ENCODE measurements around the gene PEA15. TPM values are rescaled to one million over a fixed set of nuclear protein-coding genes. Genes with fewer than 3 reads are reported as not detected.
A peak's percentile ranks its signal among the peaks of the same experiment; 100 is the strongest.

The PEA15 gene
- total and polyA plus RNA-seq, 2 donors (not counting 1 experiment from before 2014, with no cell fraction given) = 108 to 871 TPM

DNA sequence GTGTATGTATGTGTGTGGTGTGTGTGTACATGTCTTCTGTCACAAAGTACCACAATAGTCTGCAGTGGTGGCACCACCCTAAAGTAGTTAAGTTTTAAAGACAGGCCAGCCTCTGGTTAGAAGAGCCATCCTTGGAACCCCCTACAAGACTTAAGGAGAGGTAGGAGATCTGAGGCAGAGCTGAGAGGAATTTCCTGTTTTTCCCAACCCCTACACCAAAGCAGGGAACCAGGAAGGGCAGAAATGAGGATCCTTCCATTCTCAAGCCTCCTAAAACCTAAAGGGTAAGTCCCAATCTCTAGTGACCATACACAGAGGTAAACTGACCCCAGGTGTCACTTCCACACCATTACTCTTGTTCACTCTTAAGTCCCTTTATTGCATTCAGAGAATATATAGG lies 11.1 kb downstream of the PEA15 start:
- Histone ChIP-seq H3K79me2 (ENCODE audit: control insufficient read depth, insufficient read depth, low read length) (peaks cover 4% of the 10 kb centered on the region), H2AFZ (ENCODE audit: low read length) (no peak overlapping the region), H3K4me3 (replicated peaks in 1 of 4; ENCODE audit: control extremely low read depth in 1 of 4, insufficient read depth in 1 of 4, low read depth in 3 of 4, low read length in 4 of 4) (no peak overlapping the region), H3K9ac (ENCODE audit: insufficient read depth, low read length) (no peak overlapping the region), H3K27me3 (ENCODE audit: control insufficient read depth, insufficient read depth, low read length) (no peaks in the 10 kb centered on the region), H3K36me3 (ENCODE audit: control insufficient read depth, insufficient read depth, low read length) (peaks cover 23% of the 10 kb centered on the region), H3K9me3 (ENCODE audit: control insufficient read depth, insufficient read depth, low read depth, low read length) (no peaks in the 10 kb centered on the region), H3K4me1 (ENCODE audit: control insufficient read depth, extremely low read depth, insufficient read depth, low read length) (peaks cover 9% of the 10 kb centered on the region), H4K20me1 (ENCODE audit: control insufficient read depth, extremely low read depth, insufficient read depth, low read length) (no peaks in the 10 kb centered on the region), H3K4me2 (ENCODE audit: extremely low read depth, insufficient read depth, low read length) (no peak overlapping the region), H3K27ac (ENCODE audit: insufficient read depth, low read length) (no peak overlapping the region)
- TF ChIP-seq, protein P1, sequence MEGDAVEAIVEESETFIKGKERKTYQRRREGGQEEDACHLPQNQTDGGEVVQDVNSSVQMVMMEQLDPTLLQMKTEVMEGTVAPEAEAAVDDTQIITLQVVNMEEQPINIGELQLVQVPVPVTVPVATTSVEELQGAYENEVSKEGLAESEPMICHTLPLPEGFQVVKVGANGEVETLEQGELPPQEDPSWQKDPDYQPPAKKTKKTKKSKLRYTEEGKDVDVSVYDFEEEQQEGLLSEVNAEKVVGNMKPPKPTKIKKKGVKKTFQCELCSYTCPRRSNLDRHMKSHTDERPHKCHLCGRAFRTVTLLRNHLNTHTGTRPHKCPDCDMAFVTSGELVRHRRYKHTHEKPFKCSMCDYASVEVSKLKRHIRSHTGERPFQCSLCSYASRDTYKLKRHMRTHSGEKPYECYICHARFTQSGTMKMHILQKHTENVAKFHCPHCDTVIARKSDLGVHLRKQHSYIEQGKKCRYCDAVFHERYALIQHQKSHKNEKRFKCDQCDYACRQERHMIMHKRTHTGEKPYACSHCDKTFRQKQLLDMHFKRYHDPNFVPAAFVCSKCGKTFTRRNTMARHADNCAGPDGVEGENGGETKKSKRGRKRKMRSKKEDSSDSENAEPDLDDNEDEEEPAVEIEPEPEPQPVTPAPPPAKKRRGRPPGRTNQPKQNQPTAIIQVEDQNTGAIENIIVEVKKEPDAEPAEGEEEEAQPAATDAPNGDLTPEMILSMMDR (conservative IDR thresholded peaks at IDR 0.05 in 1 of 2, IDR thresholded peaks at IDR 0.05 in 1 of 2; ENCODE audit: low read depth in 1 of 2, low read length in 2 of 2) = no peak
- no peak for TF ChIP-seq EZH2 (IDR thresholded peaks at IDR 0.05; ENCODE audit: low read length, missing control alignments)
- no peak for DNase-seq (ENCODE audit: low read depth in 2 of 2)

- H3K79me2 ChIP-seq (ENCODE audit: control insufficient read depth, insufficient read depth, low read length) = no peaks in the 10 kb centered on the region
These were observed 12.4 kb downstream of the PEA15 start for GRCh38 chr1:160217481-160218051.

DNA sequence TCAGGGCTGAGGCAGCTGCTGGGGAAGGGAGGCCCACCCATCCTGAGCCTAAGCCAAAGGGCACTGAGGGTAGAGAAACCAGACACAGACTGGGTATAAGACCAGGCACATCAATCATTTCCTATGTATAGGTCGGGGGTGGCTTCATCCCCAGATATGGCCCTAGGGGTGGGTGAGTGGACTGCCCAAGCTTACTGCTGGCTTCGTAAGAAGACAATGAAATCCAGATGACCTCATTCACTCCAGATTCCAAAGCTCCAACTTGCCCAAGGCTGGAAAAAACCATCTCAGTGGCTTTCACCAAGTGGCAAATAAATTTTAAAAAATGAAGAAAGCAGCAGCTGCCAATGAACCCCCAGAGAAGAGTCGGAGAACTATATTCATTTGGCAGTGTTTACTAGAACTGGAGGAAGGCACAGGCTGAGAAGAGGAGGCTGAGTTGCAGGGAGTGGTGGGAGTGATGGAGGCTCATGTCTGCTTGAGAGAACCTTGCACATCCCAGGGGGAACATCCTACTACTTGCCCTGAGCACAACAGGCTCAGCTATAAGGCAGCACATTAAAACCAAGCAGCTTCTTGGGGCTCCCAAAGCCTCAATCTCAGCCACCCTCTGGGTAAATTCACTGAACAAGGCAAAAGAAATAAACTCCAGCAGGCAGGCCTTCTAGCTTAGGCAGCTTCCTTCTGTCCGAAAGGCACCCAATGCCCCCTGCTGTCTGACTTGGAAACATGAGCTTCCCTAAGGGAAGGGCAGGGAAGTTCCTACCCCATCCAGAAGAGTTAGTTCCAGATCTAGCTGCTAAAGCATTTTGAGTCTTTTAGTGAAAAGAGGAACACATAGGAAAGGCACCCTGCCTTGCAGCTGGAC lies 14.1 kb downstream of the PEA15 start:
- H3K36me3 ChIP-seq (ENCODE audit: control insufficient read depth, insufficient read depth, low read length) = peaks cover 7% of the 10 kb centered on the region
- no peak overlapping the region for H3K4me3 ChIP-seq (replicated peaks in 1 of 4; ENCODE audit: control extremely low read depth in 1 of 4, insufficient read depth in 1 of 4, low read depth in 3 of 4, low read length in 4 of 4)
- no peak overlapping the region for H3K4me2 ChIP-seq (ENCODE audit: extremely low read depth, insufficient read depth, low read length)
- H3K9me3 ChIP-seq (ENCODE audit: control insufficient read depth, insufficient read depth, low read depth, low read length) = no peaks in the 10 kb centered on the region
- H3K79me2 ChIP-seq (ENCODE audit: control insufficient read depth, insufficient read depth, low read length) = no peaks in the 10 kb centered on the region
- no peak for TF ChIP-seq EZH2 (IDR thresholded peaks at IDR 0.05; ENCODE audit: low read length, missing control alignments)
- TF ChIP-seq, protein P1 (conservative IDR thresholded peaks at IDR 0.05 in 1 of 2, IDR thresholded peaks at IDR 0.05 in 1 of 2; ENCODE audit: low read depth in 1 of 2, low read length in 2 of 2) = peak; percentile 73 to 79
- peak; percentile 65 to 84 for DNase-seq (ENCODE audit: low read depth in 2 of 2)
- H2AFZ ChIP-seq (ENCODE audit: low read length) = no peak overlapping the region
- no peaks in the 10 kb centered on the region for H4K20me1 ChIP-seq (ENCODE audit: control insufficient read depth, extremely low read depth, insufficient read depth, low read length)
- no peak overlapping the region for H3K9ac ChIP-seq (ENCODE audit: insufficient read depth, low read length)
- peaks cover 9% of the 10 kb centered on the region for H3K4me1 ChIP-seq (ENCODE audit: control insufficient read depth, extremely low read depth, insufficient read depth, low read length)
- H3K27ac ChIP-seq (ENCODE audit: insufficient read depth, low read length) = no peak overlapping the region
- H3K27me3 ChIP-seq (ENCODE audit: control insufficient read depth, insufficient read depth, low read length) = no peaks in the 10 kb centered on the region

More at GRCh38 chr1:160217481-160218051, 12.4 kb downstream of the PEA15 start:
- peak; percentile 26 to 42 for DNase-seq (ENCODE audit: low read depth in 2 of 2)
- no peak overlapping the region for H3K9ac ChIP-seq (ENCODE audit: insufficient read depth, low read length)
- peaks cover 15% of the 10 kb centered on the region for H3K36me3 ChIP-seq (ENCODE audit: control insufficient read depth, insufficient read depth, low read length)
- H3K9me3 ChIP-seq (ENCODE audit: control insufficient read depth, insufficient read depth, low read depth, low read length) = no peaks in the 10 kb centered on the region
- no peak overlapping the region for H3K27ac ChIP-seq (ENCODE audit: insufficient read depth, low read length)
- no peak overlapping the region for H2AFZ ChIP-seq (ENCODE audit: low read length)
- no peak overlapping the region for H3K4me3 ChIP-seq (replicated peaks in 1 of 4; ENCODE audit: control extremely low read depth in 1 of 4, insufficient read depth in 1 of 4, low read depth in 3 of 4, low read length in 4 of 4)
- no peaks in the 10 kb centered on the region for H4K20me1 ChIP-seq (ENCODE audit: control insufficient read depth, extremely low read depth, insufficient read depth, low read length)
- no peak overlapping the region for H3K4me2 ChIP-seq (ENCODE audit: extremely low read depth, insufficient read depth, low read length)
- no peaks in the 10 kb centered on the region for H3K27me3 ChIP-seq (ENCODE audit: control insufficient read depth, insufficient read depth, low read length)
- H3K4me1 ChIP-seq (ENCODE audit: control insufficient read depth, extremely low read depth, insufficient read depth, low read length) = peaks cover 9% of the 10 kb centered on the region
- TF ChIP-seq EZH2 (IDR thresholded peaks at IDR 0.05; ENCODE audit: low read length, missing control alignments) = no peak
- TF ChIP-seq, protein P1 (conservative IDR thresholded peaks at IDR 0.05 in 1 of 2, IDR thresholded peaks at IDR 0.05 in 1 of 2; ENCODE audit: low read depth in 1 of 2, low read length in 2 of 2) = no peak
